A549 treated with CpdA at 1 μM for 4 hours (cell line): Measurements from ENCODE around the gene TIMM8B. TPM values are rescaled to one million over a fixed set of nuclear protein-coding genes. Genes with fewer than 3 reads are reported as not detected.

ENCODE experiments used
- total RNA-seq: library from RNA; stranded (reverse); fragments of 200-300 nt; extraction: Qiagen RNA extraction; gene quantifications from 5 replicates; pipeline ENCODE4 v1.2.3, GENCODE V29; 2022; ENCODE audit warnings: low read depth

TIMM8B gene, protein sequence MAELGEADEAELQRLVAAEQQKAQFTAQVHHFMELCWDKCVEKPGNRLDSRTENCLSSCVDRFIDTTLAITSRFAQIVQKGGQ
- total RNA-seq, result 65.4 to 79.6 TPM (median 72.5 TPM) in 5 replicates

DNA sequence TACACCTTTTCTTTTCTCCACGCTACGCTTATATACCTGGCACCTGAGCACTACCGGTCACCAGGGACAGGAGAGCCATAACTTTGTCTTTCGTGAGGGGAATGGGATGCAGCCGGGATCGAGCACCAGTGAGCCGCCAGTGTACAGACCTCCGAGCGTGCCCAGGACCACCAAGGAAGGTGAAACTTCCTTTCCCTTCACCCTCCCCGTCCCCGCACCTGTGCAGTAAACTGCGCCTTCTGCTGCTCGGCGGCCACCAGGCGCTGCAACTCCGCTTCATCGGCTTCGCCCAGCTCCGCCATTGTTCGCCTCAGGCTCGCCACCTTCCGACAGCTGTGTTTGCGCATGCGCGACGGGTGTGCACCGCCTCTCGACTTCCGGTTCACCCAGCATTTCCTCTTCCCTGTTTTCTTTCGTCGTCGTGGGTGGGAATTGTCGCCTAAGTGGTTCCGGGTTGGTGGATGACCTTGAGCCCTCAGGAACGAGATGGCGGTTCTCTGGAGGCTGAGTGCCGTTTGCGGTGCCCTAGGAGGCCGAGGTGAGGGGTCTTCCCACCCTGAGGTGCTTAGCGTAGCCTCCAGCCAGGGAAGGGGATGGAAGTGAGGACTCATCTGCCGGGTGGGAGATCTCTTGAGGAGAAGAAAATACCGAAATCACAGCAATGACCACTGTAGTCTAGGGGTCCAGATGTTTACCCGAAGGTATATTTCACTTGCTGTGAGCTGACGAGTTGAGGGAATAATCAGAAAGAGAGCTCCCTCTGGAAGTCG lies at the start of gene TIMM8B, which contains the start of gene SDHD:
TIMM8B (minus strand) TSS at position 335 of the 770 bp plus-strand sequence; CDS start at position 302, 33 bp downstream.
SDHD (plus strand) TSS at position 452 of the 770 bp plus-strand sequence; CDS start at position 487, 35 bp downstream.

DNA sequence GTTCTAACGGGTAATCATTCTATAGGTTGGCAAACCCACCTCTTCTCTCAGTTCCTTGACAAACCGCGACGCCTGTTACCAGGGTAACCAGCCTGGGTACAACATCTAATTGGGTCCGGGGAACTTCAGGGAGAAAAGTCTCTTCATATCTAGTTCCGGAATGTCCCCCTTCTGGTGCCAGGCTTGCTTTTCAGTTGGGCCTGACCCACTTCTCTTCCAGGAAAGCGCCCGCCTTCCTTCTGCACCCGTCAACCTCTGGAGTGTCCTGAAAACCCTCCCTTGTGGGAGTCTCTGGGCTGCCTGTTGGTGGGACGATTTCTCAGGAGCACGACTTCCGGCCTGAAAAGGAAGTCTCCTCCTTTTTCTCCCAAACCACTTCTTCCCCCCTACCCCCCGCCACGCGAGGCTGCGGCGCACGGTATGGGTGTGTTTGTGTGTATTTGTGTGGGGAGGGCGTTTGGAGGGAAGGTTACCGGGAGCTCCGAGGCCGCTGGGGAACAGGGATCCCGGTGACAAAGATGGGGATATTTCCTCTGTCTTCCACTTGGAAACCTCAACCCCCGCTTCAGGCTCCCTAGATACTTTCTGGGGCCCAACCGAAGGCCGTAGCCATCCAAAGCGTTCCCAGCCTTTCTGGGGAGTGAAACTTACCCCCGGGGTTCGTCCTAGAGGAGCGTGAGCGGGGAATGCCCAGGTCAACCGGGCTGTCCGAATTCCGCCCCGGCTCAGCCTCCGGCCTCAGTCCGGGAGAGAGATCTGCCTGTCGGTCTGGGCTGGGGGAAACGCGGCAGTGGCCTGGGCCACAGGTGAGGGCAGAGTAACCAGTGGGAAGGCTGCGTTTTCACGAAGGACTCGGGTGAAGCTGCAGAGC lies 12.4 kb downstream of the TIMM8B start, which contains the start of the genes NKAPD1 and PIH1D2:
NKAPD1 (plus strand) TSS at position 359 of the 871 bp plus-strand sequence. CDS start 1,276 bp downstream, outside the sequence.
PIH1D2 (minus strand) TSS at position 77 of the 871 bp plus-strand sequence. CDS start 843 bp downstream, outside the sequence.

Other genes with a start within 250 kb of the TIMM8B start
- 18.5 to 24.5 TPM (median 19.5 TPM) in 5 replicates for gene ALG9, start 215.2 kb downstream of the TIMM8B start, total RNA-seq
- gene FDXACB1, start 207.6 kb downstream of the TIMM8B start, total RNA-seq, result 1.5 to 2.0 TPM (median 1.7 TPM) in 5 replicates
- 29.9 to 36.9 TPM (median 32.5 TPM) in 5 replicates for gene CFAP68, start 207.2 kb downstream of the TIMM8B start, total RNA-seq
- gene CRYAB, start 175.0 kb downstream of the TIMM8B start, total RNA-seq, result 4.1 to 11.8 TPM (median 5.7 TPM) in 5 replicates
- not detected in 5 replicates for gene HSPB2, start 174.0 kb downstream of the TIMM8B start, total RNA-seq
- gene C11orf52, start 167.8 kb downstream of the TIMM8B start, total RNA-seq, result not detected in 5 replicates
- gene DIXDC1, start 149.4 kb downstream of the TIMM8B start, total RNA-seq, result 3.1 to 4.8 TPM (median 4.4 TPM) in 5 replicates
- gene DLAT, start 61.3 kb downstream of the TIMM8B start, total RNA-seq, result 24.1 to 33.2 TPM (median 27.0 TPM) in 5 replicates
- 0.71 to 1.4 TPM (median 1.1 TPM) in 5 replicates for gene PIH1D2, start 12.7 kb downstream of the TIMM8B start, total RNA-seq
- gene NKAPD1, start 12.5 kb downstream of the TIMM8B start, total RNA-seq, result 13.2 to 19.3 TPM (median 13.8 TPM) in 5 replicates
- 62.4 to 88.2 TPM (median 65.8 TPM) in 5 replicates for gene SDHD, start 117 bp upstream of the TIMM8B start, total RNA-seq
- gene IL18, start 77.3 kb upstream of the TIMM8B start, total RNA-seq, result 83.8 to 101 TPM (median 94.5 TPM) in 5 replicates
- not detected in 5 replicates for gene TEX12, start 80.6 kb upstream of the TIMM8B start, total RNA-seq
- gene BCO2, start 88.8 kb upstream of the TIMM8B start, total RNA-seq, result 0.79 to 1.3 TPM (median 0.95 TPM) in 5 replicates
- gene PTS, start 139.7 kb upstream of the TIMM8B start, total RNA-seq, result 29.3 to 33.8 TPM (median 30.9 TPM) in 5 replicates
- gene PLET1, start 174.1 kb upstream of the TIMM8B start, total RNA-seq, result not detected in 5 replicates